ENCODE results near the gene ATP6V0A1. TPM values are rescaled to one million over a fixed set of nuclear protein-coding genes. Genes with fewer than 3 reads are reported as not detected.

The ATP6V0A1 gene
- total RNA-seq, 2 donors from 2014 or later, result 45.2 to 53.1 TPM

DNA sequence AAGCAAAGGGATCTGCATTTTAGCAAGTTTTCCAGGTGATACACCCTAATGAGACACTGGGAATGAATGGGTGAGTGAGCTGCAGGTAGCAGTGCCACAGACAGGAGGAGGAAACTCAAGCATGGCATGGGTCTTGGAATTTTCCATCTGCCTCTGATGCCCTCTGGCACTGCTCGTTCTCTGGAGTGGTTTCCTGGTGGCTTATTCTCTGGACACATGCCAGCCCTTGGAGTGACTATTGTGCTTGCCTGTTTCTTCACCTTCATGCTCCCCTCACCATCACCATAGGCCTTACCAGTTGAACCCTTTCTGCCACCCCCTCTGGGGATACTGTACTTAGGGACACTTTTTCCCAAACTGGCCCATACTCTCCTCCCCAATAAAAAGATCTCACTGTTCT is 104.9 kb downstream of the ATP6V0A1 start:
- Mint-ChIP-seq H3K27ac (peak overlapping the region; percentile 77), H3K4me1 (peaks cover 25% of the 10 kb centered on the region), H3K9me3 (no peaks in the 10 kb centered on the region), H3K4me3 (peak overlapping the region; percentile 94), H3K27me3 (ENCODE audit: insufficient read depth) (no peaks in the 10 kb centered on the region), H3K36me3 (ENCODE audit: low read depth) (peaks cover 11% of the 10 kb centered on the region)
- DNase-seq, result no peak
- Histone ChIP-seq H3K27me3 (ENCODE audit: control insufficient read depth, insufficient read depth, low read length, poor library complexity, severe bottlenecking) (no peaks in the 10 kb centered on the region), H3K4me3 (ENCODE audit: low read length) (peak overlapping the region; percentile 85), H3K9ac (ENCODE audit: extremely low read depth, low read length, poor library complexity, severe bottlenecking) (no peak overlapping the region), H3K9me3 (ENCODE audit: control insufficient read depth, low read length) (no peaks in the 10 kb centered on the region), H3K27ac (ENCODE audit: low read depth, low read length) (no peak overlapping the region), H3K4me1 (ENCODE audit: control insufficient read depth, insufficient read depth, low read length) (peaks cover 4% of the 10 kb centered on the region), H3K36me3 (ENCODE audit: control insufficient read depth, insufficient read depth, low read length) (peaks cover 34% of the 10 kb centered on the region)
- WGBS, 2 experiments (ENCODE audit: insufficient coverage in 1 of 2, insufficient read length in 1 of 2), result 92 to 100% methylated on average over 1 of the region's 1 CpG
- TF ChIP-seq, protein P1, sequence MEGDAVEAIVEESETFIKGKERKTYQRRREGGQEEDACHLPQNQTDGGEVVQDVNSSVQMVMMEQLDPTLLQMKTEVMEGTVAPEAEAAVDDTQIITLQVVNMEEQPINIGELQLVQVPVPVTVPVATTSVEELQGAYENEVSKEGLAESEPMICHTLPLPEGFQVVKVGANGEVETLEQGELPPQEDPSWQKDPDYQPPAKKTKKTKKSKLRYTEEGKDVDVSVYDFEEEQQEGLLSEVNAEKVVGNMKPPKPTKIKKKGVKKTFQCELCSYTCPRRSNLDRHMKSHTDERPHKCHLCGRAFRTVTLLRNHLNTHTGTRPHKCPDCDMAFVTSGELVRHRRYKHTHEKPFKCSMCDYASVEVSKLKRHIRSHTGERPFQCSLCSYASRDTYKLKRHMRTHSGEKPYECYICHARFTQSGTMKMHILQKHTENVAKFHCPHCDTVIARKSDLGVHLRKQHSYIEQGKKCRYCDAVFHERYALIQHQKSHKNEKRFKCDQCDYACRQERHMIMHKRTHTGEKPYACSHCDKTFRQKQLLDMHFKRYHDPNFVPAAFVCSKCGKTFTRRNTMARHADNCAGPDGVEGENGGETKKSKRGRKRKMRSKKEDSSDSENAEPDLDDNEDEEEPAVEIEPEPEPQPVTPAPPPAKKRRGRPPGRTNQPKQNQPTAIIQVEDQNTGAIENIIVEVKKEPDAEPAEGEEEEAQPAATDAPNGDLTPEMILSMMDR (conservative IDR thresholded peaks at IDR 0.05), result no peak

DNA sequence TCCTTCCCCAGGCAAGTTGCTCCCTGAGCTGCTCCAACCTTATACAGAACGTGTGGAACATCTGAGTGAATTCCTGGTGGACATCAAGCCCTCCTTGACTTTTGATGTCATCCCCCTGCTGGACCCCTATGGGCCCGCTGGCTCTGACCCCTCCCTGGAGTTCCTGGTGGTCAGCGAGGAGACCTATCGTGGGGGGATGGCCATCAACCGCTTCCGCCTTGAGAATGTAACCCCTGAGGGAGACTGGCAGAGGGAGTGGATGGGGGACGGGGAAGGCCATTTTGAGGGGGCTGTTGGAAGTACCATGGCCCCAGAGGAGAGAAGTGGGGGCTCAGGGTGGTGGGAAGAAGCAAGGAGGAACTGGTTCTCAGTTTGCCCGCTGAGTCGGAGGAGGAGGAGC is 105.3 kb downstream of the ATP6V0A1 start:
- Mint-ChIP-seq H3K9me3 (no peaks in the 10 kb centered on the region), H3K27me3 (ENCODE audit: insufficient read depth) (no peaks in the 10 kb centered on the region), H3K27ac (peak overlapping the region; percentile 77), H3K4me3 (peak overlapping the region; percentile 94), H3K4me1 (peaks cover 25% of the 10 kb centered on the region), H3K36me3 (ENCODE audit: low read depth) (peaks cover 15% of the 10 kb centered on the region)
- TF ChIP-seq, protein P1 (conservative IDR thresholded peaks at IDR 0.05), result no peak
- WGBS, 2 experiments (ENCODE audit: insufficient coverage in 1 of 2, insufficient read length in 1 of 2), result 89 to 93% methylated on average over 3 to 7 of the region's 9 CpGs
- Histone ChIP-seq H3K4me1 (ENCODE audit: control insufficient read depth, insufficient read depth, low read length) (peaks cover 4% of the 10 kb centered on the region), H3K9me3 (ENCODE audit: control insufficient read depth, low read length) (no peaks in the 10 kb centered on the region), H3K27ac (ENCODE audit: low read depth, low read length) (no peak overlapping the region), H3K36me3 (ENCODE audit: control insufficient read depth, insufficient read depth, low read length) (peaks cover 38% of the 10 kb centered on the region), H3K9ac (ENCODE audit: extremely low read depth, low read length, poor library complexity, severe bottlenecking) (no peak overlapping the region), H3K27me3 (ENCODE audit: control insufficient read depth, insufficient read depth, low read length, poor library complexity, severe bottlenecking) (no peaks in the 10 kb centered on the region), H3K4me3 (ENCODE audit: low read length) (no peak overlapping the region)
- no peak for DNase-seq

DNA sequence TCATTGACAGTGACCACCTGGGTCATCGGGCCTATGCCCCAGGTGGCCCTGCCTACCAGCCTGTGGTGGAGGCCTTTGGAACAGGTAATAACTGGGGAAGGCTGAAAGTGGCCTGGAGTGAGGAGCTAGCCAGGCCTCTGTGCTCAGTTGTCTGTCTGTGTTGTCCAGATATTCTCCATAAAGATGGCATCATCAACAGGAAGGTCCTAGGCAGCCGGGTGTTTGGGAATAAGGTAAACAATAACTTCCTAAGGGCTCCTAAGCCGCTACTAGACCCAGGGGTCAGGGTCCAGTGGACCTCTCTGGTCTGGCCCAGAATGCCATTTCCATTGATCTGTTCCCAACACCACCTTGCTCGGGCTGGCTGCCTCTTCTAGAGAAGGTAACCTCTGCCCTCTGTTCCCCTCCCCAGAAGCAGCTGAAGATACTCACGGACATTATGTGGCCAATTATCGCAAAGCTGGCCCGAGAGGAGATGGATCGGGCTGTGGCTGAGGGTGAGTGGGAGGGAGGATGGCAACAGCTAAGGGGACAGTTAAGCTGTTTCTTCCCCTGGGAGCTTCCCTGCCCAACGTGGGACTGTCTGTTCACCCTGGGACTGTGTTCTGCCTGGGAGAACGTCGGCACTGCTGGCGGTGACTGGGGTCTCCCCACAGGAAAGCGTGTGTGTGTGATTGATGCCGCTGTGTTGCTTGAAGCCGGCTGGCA is 106.3 kb downstream of the ATP6V0A1 start:
- Histone ChIP-seq H3K27me3 (ENCODE audit: control insufficient read depth, insufficient read depth, low read length, poor library complexity, severe bottlenecking) (no peaks in the 10 kb centered on the region), H3K27ac (ENCODE audit: low read depth, low read length) (no peak overlapping the region), H3K9ac (ENCODE audit: extremely low read depth, low read length, poor library complexity, severe bottlenecking) (no peak overlapping the region), H3K9me3 (ENCODE audit: control insufficient read depth, low read length) (no peaks in the 10 kb centered on the region), H3K36me3 (ENCODE audit: control insufficient read depth, insufficient read depth, low read length) (peaks cover 48% of the 10 kb centered on the region), H3K4me3 (ENCODE audit: low read length) (no peak overlapping the region), H3K4me1 (ENCODE audit: control insufficient read depth, insufficient read depth, low read length) (peaks cover 4% of the 10 kb centered on the region)
- H3K9me3 Mint-ChIP-seq, result no peaks in the 10 kb centered on the region
- DNase-seq, result no peak
- H3K4me3 Mint-ChIP-seq, result no peak overlapping the region
- no peak overlapping the region for H3K27ac Mint-ChIP-seq
- TF ChIP-seq, protein P1 (conservative IDR thresholded peaks at IDR 0.05), result no peak
- peaks cover 25% of the 10 kb centered on the region for H3K36me3 Mint-ChIP-seq (ENCODE audit: low read depth)
- no peaks in the 10 kb centered on the region for H3K27me3 Mint-ChIP-seq (ENCODE audit: insufficient read depth)
- WGBS, 2 experiments (ENCODE audit: insufficient coverage in 1 of 2, insufficient read length in 1 of 2), result 95% methylated on average over 6 to 15 of the region's 15 CpGs
- peaks cover 22% of the 10 kb centered on the region for H3K4me1 Mint-ChIP-seq
